HG03025 (cell line): Measurements from ENCODE around the gene OTC.

Experiments
- ATAC-seq: cut with Tn5 transposase; IDR thresholded peaks from one replicate; pipeline ENCODE4 v1.9.1; 2021; ENCODE audit warnings: mild to moderate bottlenecking, moderate library complexity; ENCODE audit not compliant: unreplicated experiment, low FRiP score

OTC gene

GRCh38 chrX:38458071-38458470 is 105.7 kb downstream of the OTC start:
- ATAC-seq: no peak

- ATAC-seq: no peak
Measured at GRCh38 chrX:38462257-38462656, 109.9 kb downstream of the OTC start.

- ATAC-seq: no peak
Measured at GRCh38 chrX:38465686-38466085, 113.3 kb downstream of the OTC start.

- no peak for ATAC-seq
Measured at GRCh38 chrX:38468563-38469157, 116.3 kb downstream of the OTC start.
